ENCODE results near the gene ZPR1. TPM values are rescaled to one million over a fixed set of nuclear protein-coding genes. Genes with fewer than 3 reads are reported as not detected.

The ZPR1 gene, protein sequence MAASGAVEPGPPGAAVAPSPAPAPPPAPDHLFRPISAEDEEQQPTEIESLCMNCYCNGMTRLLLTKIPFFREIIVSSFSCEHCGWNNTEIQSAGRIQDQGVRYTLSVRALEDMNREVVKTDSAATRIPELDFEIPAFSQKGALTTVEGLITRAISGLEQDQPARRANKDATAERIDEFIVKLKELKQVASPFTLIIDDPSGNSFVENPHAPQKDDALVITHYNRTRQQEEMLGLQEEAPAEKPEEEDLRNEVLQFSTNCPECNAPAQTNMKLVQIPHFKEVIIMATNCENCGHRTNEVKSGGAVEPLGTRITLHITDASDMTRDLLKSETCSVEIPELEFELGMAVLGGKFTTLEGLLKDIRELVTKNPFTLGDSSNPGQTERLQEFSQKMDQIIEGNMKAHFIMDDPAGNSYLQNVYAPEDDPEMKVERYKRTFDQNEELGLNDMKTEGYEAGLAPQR
- 10 to 100 TPM; 17.9 to 86.6 (median 30.2) TPM for total RNA-seq
- long read RNA-seq, full-length matches to known transcripts = 6 of 6 reads
- long read RNA-seq, partial matches to known transcripts = 0 of 6 reads
- long read RNA-seq, other reads (novel, unspliced or antisense) = 0 of 6 reads

DNA sequence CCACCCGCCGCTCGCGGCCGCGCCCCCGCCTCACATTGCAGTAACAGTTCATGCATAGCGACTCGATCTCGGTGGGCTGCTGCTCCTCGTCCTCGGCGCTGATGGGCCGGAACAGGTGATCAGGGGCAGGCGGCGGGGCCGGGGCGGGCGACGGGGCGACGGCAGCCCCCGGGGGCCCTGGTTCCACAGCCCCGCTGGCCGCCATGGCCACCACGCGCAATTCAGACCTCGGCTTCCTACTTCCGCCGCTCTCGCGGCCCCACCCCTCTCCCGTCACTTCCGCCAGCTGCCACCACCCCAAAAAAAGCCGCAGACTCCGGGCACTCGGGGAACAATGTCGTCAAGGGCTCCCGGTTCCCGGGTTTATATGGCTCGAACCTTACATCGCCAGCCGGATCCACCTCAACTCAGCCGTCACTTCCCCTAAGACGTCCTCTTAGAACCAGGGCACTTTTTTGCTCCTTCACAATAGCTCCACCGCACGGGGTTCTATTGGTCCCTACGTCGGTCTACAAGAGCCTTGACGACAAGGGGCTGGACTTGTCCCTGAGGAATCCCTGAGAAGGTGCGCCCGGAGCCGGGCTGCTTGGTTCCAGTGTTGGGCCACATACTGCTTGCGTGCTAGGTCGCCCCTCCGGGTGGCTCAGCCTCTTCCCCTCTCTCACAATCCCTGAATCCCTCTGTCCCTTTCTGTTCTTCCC is at the start of gene ZPR1:
ZPR1 (minus strand) TSS at position 238 of the 701 bp plus-strand sequence; CDS start at position 205, 33 bp downstream.
- WGBS (ENCODE audit: insufficient coverage, low coverage, low lambda C conversion rate, missing lambda C conversion rate) = 0% methylated on average over 28 of the region's 56 CpGs
- H3K27me3 ChIP-seq = no peaks in the 10 kb centered on the region
- H3K9me3 ChIP-seq = no peaks in the 10 kb centered on the region
- peak within 1 kb of the TSS; percentile 72 to 82 (median 73) for H3K27ac ChIP-seq
- intact Hi-C loops (cut with DNase I) = no loop called here
- H3K36me3 ChIP-seq = peaks cover 5 to 41% (median 22%) of the 10 kb centered on the region in 4 donors
- TF ChIP-seq POLR2A (IDR thresholded peaks at IDR 0.05) = peak; percentile 70
- TF ChIP-seq, protein P1, sequence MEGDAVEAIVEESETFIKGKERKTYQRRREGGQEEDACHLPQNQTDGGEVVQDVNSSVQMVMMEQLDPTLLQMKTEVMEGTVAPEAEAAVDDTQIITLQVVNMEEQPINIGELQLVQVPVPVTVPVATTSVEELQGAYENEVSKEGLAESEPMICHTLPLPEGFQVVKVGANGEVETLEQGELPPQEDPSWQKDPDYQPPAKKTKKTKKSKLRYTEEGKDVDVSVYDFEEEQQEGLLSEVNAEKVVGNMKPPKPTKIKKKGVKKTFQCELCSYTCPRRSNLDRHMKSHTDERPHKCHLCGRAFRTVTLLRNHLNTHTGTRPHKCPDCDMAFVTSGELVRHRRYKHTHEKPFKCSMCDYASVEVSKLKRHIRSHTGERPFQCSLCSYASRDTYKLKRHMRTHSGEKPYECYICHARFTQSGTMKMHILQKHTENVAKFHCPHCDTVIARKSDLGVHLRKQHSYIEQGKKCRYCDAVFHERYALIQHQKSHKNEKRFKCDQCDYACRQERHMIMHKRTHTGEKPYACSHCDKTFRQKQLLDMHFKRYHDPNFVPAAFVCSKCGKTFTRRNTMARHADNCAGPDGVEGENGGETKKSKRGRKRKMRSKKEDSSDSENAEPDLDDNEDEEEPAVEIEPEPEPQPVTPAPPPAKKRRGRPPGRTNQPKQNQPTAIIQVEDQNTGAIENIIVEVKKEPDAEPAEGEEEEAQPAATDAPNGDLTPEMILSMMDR (IDR thresholded peaks at IDR 0.05) = no peak
- peak; percentile 85 to 91 (median 90) for DNase-seq
- peak; percentile 54 to 64 (median 60) for ATAC-seq
- peaks cover 0 to 46% (median 2%) of the 10 kb centered on the region in 4 donors for H3K4me1 ChIP-seq
- peak within 1 kb of the TSS; percentile 82 to 99 (median 90) for H3K4me3 ChIP-seq

DNA sequence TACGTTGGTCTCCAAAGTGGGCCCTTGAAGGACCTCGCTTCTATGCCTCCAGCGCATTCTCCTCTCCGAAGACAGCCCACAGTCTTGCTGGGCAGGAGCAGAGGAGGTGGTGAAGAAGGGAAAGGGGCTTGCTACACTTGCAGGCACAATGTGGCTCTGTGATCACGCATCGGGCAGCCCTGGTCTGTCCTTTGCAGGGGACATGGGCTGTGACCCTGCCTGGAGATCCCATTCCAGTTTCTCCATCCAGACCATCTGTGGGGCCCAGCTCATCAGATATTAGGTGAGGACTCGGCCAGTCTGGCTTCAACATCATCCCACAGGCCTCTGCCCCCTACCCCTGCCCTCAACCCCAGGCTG is 48.8 kb upstream of the ZPR1 start:
- peak overlapping the region; percentile 54 to 92 (median 78) for H3K4me3 ChIP-seq
- no peaks in the 10 kb centered on the region for H3K27me3 ChIP-seq
- peak overlapping the region; percentile 75 to 87 (median 85) for H3K27ac ChIP-seq
- H3K9me3 ChIP-seq = no peaks in the 10 kb centered on the region
- no peak for ATAC-seq
- WGBS (ENCODE audit: insufficient coverage, low coverage, low lambda C conversion rate, missing lambda C conversion rate) = 42% methylated on average over 6 of the region's 7 CpGs
- peaks cover 0 to 6% (median 0%) of the 10 kb centered on the region in 4 donors for H3K36me3 ChIP-seq
- peaks cover 0 to 44% (median 18%) of the 10 kb centered on the region in 4 donors for H3K4me1 ChIP-seq
- TF ChIP-seq POLR2A (IDR thresholded peaks at IDR 0.05) = no peak
- TF ChIP-seq, protein P1 (IDR thresholded peaks at IDR 0.05) = no peak
- intact Hi-C loops (cut with DNase I) = loop anchor here in 1 of 2 donors (5.0 kb wide), 1 partner anchor 44 kb away; the partner anchor contains the start of gene APOA5
- DNase-seq = no peak

DNA sequence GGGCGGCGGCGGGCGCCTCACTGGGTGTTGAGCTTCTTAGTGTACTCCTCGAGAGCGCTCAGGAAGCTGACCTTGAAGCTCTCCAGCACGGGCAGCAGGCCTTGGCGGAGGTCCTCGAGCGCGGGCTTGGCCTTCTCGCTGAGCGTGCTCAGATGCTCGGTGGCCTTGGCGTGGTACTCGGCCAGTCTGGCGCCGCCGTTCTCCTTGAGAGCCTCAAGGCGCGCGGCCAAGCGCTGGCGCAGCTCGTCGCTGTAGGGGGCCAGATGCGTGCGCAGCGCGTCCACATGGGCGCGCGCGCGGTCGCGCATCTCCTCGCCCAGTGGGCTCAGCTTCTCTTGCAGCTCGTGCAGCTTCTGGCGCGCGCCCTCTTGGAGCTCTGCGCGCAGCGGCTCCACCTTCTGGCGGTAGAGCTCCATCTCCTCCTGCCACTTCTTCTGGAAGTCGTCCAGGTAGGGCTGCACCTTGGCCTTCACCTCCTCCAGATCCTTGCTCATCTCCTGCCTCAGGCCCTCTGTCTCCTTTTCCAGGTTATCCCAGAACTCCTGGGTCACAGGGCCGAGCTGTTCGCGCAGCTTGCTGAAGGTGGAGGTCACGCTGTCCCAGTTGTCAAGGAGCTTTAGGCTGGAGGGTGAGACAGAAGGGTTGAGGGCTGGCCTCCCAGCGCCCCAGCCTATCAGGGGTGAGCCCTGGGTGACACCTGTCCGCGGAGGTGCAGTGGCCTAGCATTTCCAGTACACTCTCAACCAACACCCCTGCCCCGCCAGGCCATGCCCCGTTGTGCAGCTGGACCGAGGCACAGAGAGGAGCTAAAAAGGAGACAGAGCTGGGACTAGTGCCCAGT is 48.2 kb upstream of the ZPR1 start:
- Histone ChIP-seq H3K4me1 (peaks cover 0 to 40% (median 16%) of the 10 kb centered on the region in 4 donors), H3K9me3 (no peaks in the 10 kb centered on the region), H3K27ac (peak overlapping the region; percentile 75 to 87 (median 85)), H3K4me3 (peak overlapping the region; percentile 54 to 92 (median 78)), H3K27me3 (no peaks in the 10 kb centered on the region), H3K36me3 (peaks cover 0 to 6% (median 0%) of the 10 kb centered on the region in 4 donors)
- DNase-seq (peak; percentile 80 to 83 (median 82)), ATAC-seq (peak; percentile 0 to 25 (median 12))
- intact Hi-C loops (cut with DNase I) = loop anchor here in 1 of 2 donors (5.0 kb wide), 1 partner anchor 44 kb away; the partner anchor contains the start of gene APOA5
- WGBS (ENCODE audit: insufficient coverage, low coverage, low lambda C conversion rate, missing lambda C conversion rate) = 13% methylated on average over 3 of the region's 57 CpGs
- TF ChIP-seq, protein P1 (IDR thresholded peaks at IDR 0.05) = peak; percentile 36 to 53 (median 42)
- peak; percentile 40 for TF ChIP-seq POLR2A (IDR thresholded peaks at IDR 0.05)
